AG09319 (cell line): Measurements from ENCODE around the gene DHRS13.
A peak's percentile ranks its signal among the peaks of the same experiment; 100 is the strongest.

Experiments
- DNase-seq: peaks from one replicate; pipeline ENCODE4 v3.0.0-alpha.2; 2010; ENCODE audit warnings: low read depth; ENCODE audit errors: extremely low read depth
- TF ChIP-seq, protein P1 (sequence below): IDR thresholded peaks from 2 replicates; pipeline ENCODE4 v1.5.1; 2011; ENCODE audit warnings: low read depth, mild to moderate bottlenecking, inconsistent platforms, low read length, moderate library complexity

Gene DHRS13, protein sequence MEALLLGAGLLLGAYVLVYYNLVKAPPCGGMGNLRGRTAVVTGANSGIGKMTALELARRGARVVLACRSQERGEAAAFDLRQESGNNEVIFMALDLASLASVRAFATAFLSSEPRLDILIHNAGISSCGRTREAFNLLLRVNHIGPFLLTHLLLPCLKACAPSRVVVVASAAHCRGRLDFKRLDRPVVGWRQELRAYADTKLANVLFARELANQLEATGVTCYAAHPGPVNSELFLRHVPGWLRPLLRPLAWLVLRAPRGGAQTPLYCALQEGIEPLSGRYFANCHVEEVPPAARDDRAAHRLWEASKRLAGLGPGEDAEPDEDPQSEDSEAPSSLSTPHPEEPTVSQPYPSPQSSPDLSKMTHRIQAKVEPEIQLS

GRCh38 chr17:28902819-28903545 is at the start of gene DHRS13:
DHRS13 (minus strand) TSS chr17:28903079; CDS start chr17:28902944, 135 bp downstream.
- peak; percentile 57 for DNase-seq
- TF ChIP-seq, protein P1, sequence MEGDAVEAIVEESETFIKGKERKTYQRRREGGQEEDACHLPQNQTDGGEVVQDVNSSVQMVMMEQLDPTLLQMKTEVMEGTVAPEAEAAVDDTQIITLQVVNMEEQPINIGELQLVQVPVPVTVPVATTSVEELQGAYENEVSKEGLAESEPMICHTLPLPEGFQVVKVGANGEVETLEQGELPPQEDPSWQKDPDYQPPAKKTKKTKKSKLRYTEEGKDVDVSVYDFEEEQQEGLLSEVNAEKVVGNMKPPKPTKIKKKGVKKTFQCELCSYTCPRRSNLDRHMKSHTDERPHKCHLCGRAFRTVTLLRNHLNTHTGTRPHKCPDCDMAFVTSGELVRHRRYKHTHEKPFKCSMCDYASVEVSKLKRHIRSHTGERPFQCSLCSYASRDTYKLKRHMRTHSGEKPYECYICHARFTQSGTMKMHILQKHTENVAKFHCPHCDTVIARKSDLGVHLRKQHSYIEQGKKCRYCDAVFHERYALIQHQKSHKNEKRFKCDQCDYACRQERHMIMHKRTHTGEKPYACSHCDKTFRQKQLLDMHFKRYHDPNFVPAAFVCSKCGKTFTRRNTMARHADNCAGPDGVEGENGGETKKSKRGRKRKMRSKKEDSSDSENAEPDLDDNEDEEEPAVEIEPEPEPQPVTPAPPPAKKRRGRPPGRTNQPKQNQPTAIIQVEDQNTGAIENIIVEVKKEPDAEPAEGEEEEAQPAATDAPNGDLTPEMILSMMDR, result peak; percentile 48

DNA sequence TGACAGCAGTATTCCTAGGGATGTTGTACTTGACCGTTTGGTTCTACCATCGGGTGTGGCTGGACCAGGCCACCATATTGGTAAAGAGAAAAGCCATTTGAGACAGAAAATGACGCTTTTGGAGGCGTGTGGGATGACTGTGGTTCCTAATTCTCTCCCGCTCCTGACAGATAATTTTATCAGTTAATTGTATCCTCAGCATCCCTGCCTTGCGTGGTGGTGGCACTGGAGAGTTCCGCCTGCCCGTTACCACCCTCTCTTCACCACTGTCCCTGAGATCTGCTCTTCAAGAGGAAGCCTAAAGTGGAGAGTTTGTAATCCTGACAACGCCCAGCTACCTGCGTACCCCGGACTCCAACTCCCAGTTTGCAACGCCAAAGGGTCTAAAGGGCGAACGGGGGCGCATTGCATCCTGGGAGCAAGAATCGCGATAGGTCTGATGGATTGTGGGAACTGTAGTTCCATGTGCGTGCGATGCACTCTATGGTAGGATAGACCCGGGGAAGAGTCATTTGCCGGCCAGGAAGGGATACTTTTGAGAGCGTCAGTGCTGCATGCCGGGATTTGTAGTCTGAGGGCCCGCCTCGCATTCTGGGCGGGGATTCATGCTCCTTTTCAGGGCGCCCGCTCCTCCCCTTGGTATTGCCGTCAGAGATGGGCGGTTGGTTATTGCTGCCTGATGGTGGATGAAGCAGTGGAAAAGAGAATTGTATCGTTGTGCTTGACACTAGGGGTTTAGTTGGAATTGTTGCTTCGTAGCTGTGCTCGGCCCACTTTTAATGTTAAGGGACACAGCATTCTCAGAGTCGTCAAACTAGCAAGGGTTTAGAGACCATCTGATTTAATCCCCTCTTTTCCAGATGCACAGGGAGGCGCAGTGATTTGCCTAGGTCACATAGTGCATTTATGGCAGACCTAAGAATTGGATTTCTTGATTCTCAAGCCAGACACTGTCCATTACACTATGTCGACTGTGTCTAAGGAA is 49.4 kb upstream of the DHRS13 start:
- TF ChIP-seq, protein P1, result no peak
- peak; percentile 99 for DNase-seq

DNA sequence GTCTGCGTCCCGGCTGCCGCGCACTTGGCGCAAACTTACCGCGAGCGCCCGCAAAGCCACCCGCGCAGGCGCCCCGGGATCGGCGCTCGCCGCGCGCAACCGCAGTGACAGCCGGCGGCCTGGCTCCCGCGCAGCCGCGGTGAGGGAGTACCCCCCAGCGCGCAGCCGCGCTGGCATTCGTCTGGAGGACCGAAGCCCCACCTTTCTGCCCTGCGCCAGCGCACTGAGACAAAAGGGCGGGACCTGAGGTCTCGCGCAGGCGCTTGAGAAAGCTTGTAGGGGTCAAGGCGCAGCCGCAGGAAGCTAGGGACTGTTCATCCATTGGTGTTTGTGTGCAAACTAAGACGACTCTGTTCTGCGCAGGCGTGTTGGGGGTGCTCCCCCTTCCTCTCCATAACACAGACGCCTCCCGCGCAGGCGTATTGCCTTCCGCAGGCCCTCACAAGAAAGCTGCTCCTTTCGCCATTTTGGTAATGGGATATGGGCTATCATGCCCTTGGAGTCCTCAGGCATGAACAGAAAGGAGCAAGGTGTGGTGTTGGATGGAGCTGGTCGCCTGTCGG is 48.6 kb upstream of the DHRS13 start, which contains the start of gene PHF12:
Gene PHF12 (minus strand): TSS at position 91 of the 563 bp plus-strand sequence. CDS start 558 bp downstream, outside the sequence.
- TF ChIP-seq, protein P1, result no peak
- DNase-seq, result peak; percentile 100

DNA sequence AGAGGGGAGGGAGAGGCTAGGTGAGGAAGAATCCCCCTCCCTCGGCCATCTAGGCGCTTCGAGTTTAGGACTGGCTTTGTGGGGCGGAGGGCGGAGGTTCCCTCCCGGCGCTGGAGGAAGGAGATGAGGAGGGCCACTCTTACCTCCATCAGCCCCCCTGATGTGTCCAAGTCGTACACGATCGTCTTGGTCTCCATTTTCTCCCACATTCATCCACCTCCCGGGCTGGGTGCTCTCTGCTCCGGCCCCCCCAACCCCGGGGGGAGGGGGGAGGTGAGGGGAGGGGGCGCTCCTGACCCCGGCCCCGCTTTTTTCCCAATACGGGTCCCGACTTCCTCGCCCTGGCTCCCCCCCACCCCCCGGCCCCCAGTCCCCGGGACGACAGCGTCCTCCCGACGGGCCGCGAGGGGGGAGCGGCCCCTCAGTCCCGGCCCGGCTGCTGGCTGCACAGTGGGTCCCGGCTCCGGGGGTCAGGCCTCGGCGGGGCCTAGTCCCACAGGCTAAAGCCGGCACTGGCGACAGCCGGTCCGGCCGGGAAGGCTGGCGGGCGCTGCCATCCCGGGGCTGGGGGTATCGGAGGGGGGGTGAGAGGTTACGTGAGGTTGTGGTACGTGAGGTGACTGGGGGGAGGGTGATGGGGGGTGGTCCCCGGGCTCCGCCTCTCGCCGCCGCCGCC is 48.0 kb upstream of the DHRS13 start:
- DNase-seq, result no peak

GRCh38 chr17:28950017-28950751 is 47.3 kb upstream of the DHRS13 start:
- DNase-seq, result no peak
- TF ChIP-seq, protein P1, result no peak

More for the DNA sequence above, 48.0 kb upstream of the DHRS13 start:
- TF ChIP-seq, protein P1, result no peak
